Activated effector memory CD4-positive, alpha-beta T cell treated with anti-CD3 and anti-CD28 coated beads, Interleukin-2, amount 50 U/mL, for 16 hours (primary cell): Measurements from ENCODE around the gene DNAH10.

Experiments
- DNase-seq: peaks from one replicate; pipeline ENCODE4 v3.0.0-alpha.2; 2020

Gene DNAH10

GRCh38 chr12:123950476-123951349 lies 188.6 kb downstream of the DNAH10 start:
- DNase-seq, result no peak

GRCh38 chr12:123951467-123951866 lies 189.4 kb downstream of the DNAH10 start:
- no peak for DNase-seq

- DNase-seq, result no peak
Observed at GRCh38 chr12:123952037-123952436, 189.9 kb downstream of the DNAH10 start.

- DNase-seq, result no peak
Observed at GRCh38 chr12:123954647-123955350, 192.7 kb downstream of the DNAH10 start.

GRCh38 chr12:123956249-123956648 lies 194.1 kb downstream of the DNAH10 start:
- DNase-seq, result no peak

GRCh38 chr12:123957196-123957595 lies 195.1 kb downstream of the DNAH10 start:
- no peak for DNase-seq

- DNase-seq, result no peak
Observed at GRCh38 chr12:123958462-123958861, 196.4 kb downstream of the DNAH10 start.

GRCh38 chr12:123958876-123959275 lies 196.8 kb downstream of the DNAH10 start:
- no peak for DNase-seq

GRCh38 chr12:123960029-123960735 lies 198.1 kb downstream of the DNAH10 start:
- DNase-seq, result no peak

GRCh38 chr12:123960856-123961255 lies 198.8 kb downstream of the DNAH10 start:
- DNase-seq, result no peak

- DNase-seq, result no peak
Observed at GRCh38 chr12:123961585-123962345, 199.7 kb downstream of the DNAH10 start.

GRCh38 chr12:123962513-123962912 lies 200.4 kb downstream of the DNAH10 start:
- DNase-seq, result no peak

GRCh38 chr12:123963821-123964220 lies 201.7 kb downstream of the DNAH10 start:
- no peak for DNase-seq

- DNase-seq, result no peak
Observed at GRCh38 chr12:123965382-123965781, 203.3 kb downstream of the DNAH10 start.

GRCh38 chr12:123966596-123966995 lies 204.5 kb downstream of the DNAH10 start:
- DNase-seq, result no peak

GRCh38 chr12:123967121-123967586 lies 205.1 kb downstream of the DNAH10 start:
- no peak for DNase-seq

- no peak for DNase-seq
Observed at GRCh38 chr12:123971449-123971769, 209.3 kb downstream of the DNAH10 start.

- DNase-seq, result peak; percentile 74
Observed at GRCh38 chr12:123971770-123972456, 209.8 kb downstream of the DNAH10 start.

- DNase-seq, result peak; percentile 98
Observed at GRCh38 chr12:123972457-123973401, 210.6 kb downstream of the DNAH10 start, which contains the start of the genes CCDC92 and ZNF664. CCDC92 (minus strand) TSS chr12:123972831; CDS start chr12:123944305, 28,526 bp downstream. ZNF664 (plus strand) TSS chr12:123973215; CDS start chr12:124012145, 38,930 bp downstream.

- peak; percentile 71 for DNase-seq
Observed at GRCh38 chr12:123973552-123974341, 211.6 kb downstream of the DNAH10 start.
